OCI-M2 (cell line): ENCODE results near the gene SCAMP2.
"Not testable (repeated sequence)": the region's sequence is repeated elsewhere in the genome, so short reads cannot be mapped to it uniquely, and the experiment has no call there.

ENCODE experiments used
- DNase-seq: peaks from one replicate; lab custom pipeline; 2025; ENCODE audit not compliant: unreplicated experiment; lab: John Stamatoyannopoulos, UW

SCAMP2 gene

GRCh38 chr15:74890665-74890960, 17.4 kb upstream of the SCAMP2 start:
- DNase-seq: no peak

- no peak for DNase-seq
Observed at GRCh38 chr15:74889883-74890664, 16.9 kb upstream of the SCAMP2 start, which contains the start of gene MPI. MPI (plus strand) TSS chr15:74890042; CDS start chr15:74890074, 32 bp downstream.

GRCh38 chr15:74889390-74889882, 16.3 kb upstream of the SCAMP2 start:
- DNase-seq: no peak

- no peak for DNase-seq
Observed at GRCh38 chr15:74888716-74889115, 15.6 kb upstream of the SCAMP2 start.

GRCh38 chr15:74887537-74888193, 14.5 kb upstream of the SCAMP2 start:
- DNase-seq: not testable (repeated sequence)

- no peak for DNase-seq
Observed at GRCh38 chr15:74885461-74885860, 12.3 kb upstream of the SCAMP2 start.

GRCh38 chr15:74884428-74885223, 11.5 kb upstream of the SCAMP2 start:
- DNase-seq: no peak

- DNase-seq: no peak
Observed at GRCh38 chr15:74882528-74882927, 9.4 kb upstream of the SCAMP2 start.

GRCh38 chr15:74878273-74878672, 5.1 kb upstream of the SCAMP2 start:
- no peak for DNase-seq

GRCh38 chr15:74873756-74874424, 725 bp upstream of the SCAMP2 start:
- no peak for DNase-seq

- no peak for DNase-seq
Observed at GRCh38 chr15:74872702-74873035, 496 bp downstream of the SCAMP2 start.

GRCh38 chr15:74870436-74871215, 2.5 kb downstream of the SCAMP2 start:
- no peak for DNase-seq

- peak; percentile 45 for DNase-seq
Observed at GRCh38 chr15:74869726-74870407, 3.3 kb downstream of the SCAMP2 start.

GRCh38 chr15:74869372-74869725, 3.8 kb downstream of the SCAMP2 start:
- no peak for DNase-seq

GRCh38 chr15:74868059-74868458, 5.1 kb downstream of the SCAMP2 start:
- DNase-seq: no peak

- DNase-seq: no peak
Observed at GRCh38 chr15:74867466-74868038, 5.6 kb downstream of the SCAMP2 start.

GRCh38 chr15:74866090-74866489, 7.1 kb downstream of the SCAMP2 start:
- DNase-seq: no peak

- DNase-seq: no peak
Observed at GRCh38 chr15:74865316-74865715, 7.8 kb downstream of the SCAMP2 start.

- no peak for DNase-seq
Observed at GRCh38 chr15:74864296-74864695, 8.9 kb downstream of the SCAMP2 start.
